ENCODE data around the gene E2F7.

The E2F7 gene

DNA sequence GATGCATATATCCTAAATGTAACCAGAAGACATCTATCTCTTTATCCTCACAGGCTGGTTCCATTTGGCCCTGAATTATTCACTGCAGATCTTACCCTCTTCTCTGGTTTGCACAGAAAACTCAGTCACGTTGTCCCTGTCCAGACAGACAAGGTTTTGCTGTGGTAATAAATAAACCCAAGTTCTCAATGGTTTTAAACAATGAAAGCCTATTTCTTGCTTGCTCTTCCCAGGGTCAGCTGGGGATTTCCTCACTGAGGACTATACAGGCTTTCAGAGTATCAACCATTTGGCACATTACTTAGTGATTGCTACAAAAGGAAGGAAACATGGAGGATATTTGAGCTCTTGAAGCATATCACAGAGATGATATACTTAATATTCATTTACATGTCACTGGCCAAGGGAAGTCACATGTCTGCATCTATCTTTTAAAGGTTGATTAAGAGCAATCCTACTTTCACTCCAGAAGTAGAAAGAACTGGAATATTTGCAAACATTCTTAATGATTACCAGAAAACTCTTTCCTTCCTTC is 24.4 kb upstream of the E2F7 start:
- no peak overlapping the region for H3K4me2 ChIP-seq (ENCODE audit: insufficient read depth, low read length)
- H3K27ac ChIP-seq (ENCODE audit: low read length): no peak overlapping the region
- no peaks in the 10 kb centered on the region for H3K27me3 ChIP-seq (ENCODE audit: insufficient read depth, low read length, poor library complexity)
- no peak overlapping the region for H3K4me3 ChIP-seq (ENCODE audit: low read depth in 1 of 2, low read length in 2 of 2)
- DNase-seq: no peak
- H3K4me1 ChIP-seq (ENCODE audit: insufficient read depth, low read length): no peaks in the 10 kb centered on the region
- ATAC-seq (ENCODE audit: insufficient read depth, low read depth): no peak
- no peaks in the 10 kb centered on the region for H3K9me3 ChIP-seq (ENCODE audit: insufficient read depth, low read length, severe bottlenecking)
- no peaks in the 10 kb centered on the region for H4K20me1 ChIP-seq (ENCODE audit: insufficient read depth, low read length)
- no peaks in the 10 kb centered on the region for H3K79me2 ChIP-seq (ENCODE audit: insufficient read depth, low read length)
- no peak overlapping the region for H2AFZ ChIP-seq (ENCODE audit: low read depth, low read length)
- H3K9ac ChIP-seq (ENCODE audit: low read depth, low read length): no peak overlapping the region
- TF ChIP-seq, protein P1, sequence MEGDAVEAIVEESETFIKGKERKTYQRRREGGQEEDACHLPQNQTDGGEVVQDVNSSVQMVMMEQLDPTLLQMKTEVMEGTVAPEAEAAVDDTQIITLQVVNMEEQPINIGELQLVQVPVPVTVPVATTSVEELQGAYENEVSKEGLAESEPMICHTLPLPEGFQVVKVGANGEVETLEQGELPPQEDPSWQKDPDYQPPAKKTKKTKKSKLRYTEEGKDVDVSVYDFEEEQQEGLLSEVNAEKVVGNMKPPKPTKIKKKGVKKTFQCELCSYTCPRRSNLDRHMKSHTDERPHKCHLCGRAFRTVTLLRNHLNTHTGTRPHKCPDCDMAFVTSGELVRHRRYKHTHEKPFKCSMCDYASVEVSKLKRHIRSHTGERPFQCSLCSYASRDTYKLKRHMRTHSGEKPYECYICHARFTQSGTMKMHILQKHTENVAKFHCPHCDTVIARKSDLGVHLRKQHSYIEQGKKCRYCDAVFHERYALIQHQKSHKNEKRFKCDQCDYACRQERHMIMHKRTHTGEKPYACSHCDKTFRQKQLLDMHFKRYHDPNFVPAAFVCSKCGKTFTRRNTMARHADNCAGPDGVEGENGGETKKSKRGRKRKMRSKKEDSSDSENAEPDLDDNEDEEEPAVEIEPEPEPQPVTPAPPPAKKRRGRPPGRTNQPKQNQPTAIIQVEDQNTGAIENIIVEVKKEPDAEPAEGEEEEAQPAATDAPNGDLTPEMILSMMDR (IDR thresholded peaks at IDR 0.05; ENCODE audit: borderline replicate concordance, extremely low read depth, low read length, poor library complexity, severe bottlenecking): no peak
- no peak for TF ChIP-seq EZH2 (IDR thresholded peaks at IDR 0.05; ENCODE audit: borderline replicate concordance, low read depth, low read length, severe bottlenecking)
- H3K36me3 ChIP-seq (ENCODE audit: insufficient read depth, low read length): no peaks in the 10 kb centered on the region

DNA sequence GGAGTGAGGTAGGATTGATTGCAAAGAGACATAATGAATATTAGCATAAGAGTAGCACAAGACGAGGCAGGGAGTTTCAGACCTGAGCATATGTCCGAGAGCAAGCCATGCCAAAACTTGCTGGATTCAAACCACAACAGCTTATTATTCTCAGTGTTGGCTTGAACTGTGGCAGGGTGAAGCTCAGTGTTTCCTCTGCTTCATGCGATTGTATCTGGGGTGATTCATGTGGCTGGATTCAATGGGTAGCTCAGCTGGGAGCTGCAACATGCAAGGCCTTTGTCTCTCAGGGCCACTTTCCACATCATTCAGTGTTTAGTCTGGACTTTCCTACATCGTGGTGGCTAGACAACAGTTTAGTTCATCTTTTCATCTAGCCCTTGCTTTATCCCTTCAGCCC is 22.1 kb upstream of the E2F7 start:
- H3K9ac ChIP-seq (ENCODE audit: low read depth, low read length): no peak overlapping the region
- H3K9me3 ChIP-seq (ENCODE audit: insufficient read depth, low read length, severe bottlenecking): no peaks in the 10 kb centered on the region
- H3K27me3 ChIP-seq (ENCODE audit: insufficient read depth, low read length, poor library complexity): no peaks in the 10 kb centered on the region
- TF ChIP-seq, protein P1 (IDR thresholded peaks at IDR 0.05; ENCODE audit: borderline replicate concordance, extremely low read depth, low read length, poor library complexity, severe bottlenecking): no peak
- TF ChIP-seq EZH2 (IDR thresholded peaks at IDR 0.05; ENCODE audit: borderline replicate concordance, low read depth, low read length, severe bottlenecking): no peak
- no peaks in the 10 kb centered on the region for H3K79me2 ChIP-seq (ENCODE audit: insufficient read depth, low read length)
- no peaks in the 10 kb centered on the region for H4K20me1 ChIP-seq (ENCODE audit: insufficient read depth, low read length)
- H3K4me2 ChIP-seq (ENCODE audit: insufficient read depth, low read length): no peak overlapping the region
- ATAC-seq (ENCODE audit: insufficient read depth, low read depth) (no peak), DNase-seq (no peak)
- no peaks in the 10 kb centered on the region for H3K36me3 ChIP-seq (ENCODE audit: insufficient read depth, low read length)
- no peak overlapping the region for H2AFZ ChIP-seq (ENCODE audit: low read depth, low read length)
- no peaks in the 10 kb centered on the region for H3K4me1 ChIP-seq (ENCODE audit: insufficient read depth, low read length)
- no peak overlapping the region for H3K4me3 ChIP-seq (ENCODE audit: low read depth in 1 of 2, low read length in 2 of 2)
- no peak overlapping the region for H3K27ac ChIP-seq (ENCODE audit: low read length)

DNA sequence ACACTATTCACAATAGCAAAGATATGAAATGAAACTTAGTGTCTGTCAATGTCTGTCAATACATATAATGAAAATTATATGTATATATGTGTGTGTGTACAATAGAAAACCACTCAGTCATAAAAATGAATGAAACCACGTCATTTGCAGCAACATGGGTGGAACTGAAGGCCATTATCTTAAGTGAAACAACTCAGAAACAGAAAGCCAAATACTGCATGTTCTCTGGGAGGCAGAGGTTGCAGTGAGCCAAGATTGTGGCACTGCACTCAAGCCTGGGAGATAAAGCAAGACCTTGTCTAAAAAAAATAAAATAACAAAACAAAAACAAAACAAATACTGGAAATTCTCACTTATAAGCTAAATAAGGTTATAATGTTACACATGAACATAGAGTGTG is 16.7 kb upstream of the E2F7 start:
- Histone ChIP-seq H3K9ac (ENCODE audit: low read depth, low read length) (no peak overlapping the region), H3K27ac (ENCODE audit: low read length) (no peak overlapping the region), H3K4me2 (ENCODE audit: insufficient read depth, low read length) (no peak overlapping the region), H3K4me3 (ENCODE audit: low read depth in 1 of 2, low read length in 2 of 2) (no peak overlapping the region), H3K4me1 (ENCODE audit: insufficient read depth, low read length) (no peaks in the 10 kb centered on the region), H3K79me2 (ENCODE audit: insufficient read depth, low read length) (no peaks in the 10 kb centered on the region), H3K36me3 (ENCODE audit: insufficient read depth, low read length) (no peaks in the 10 kb centered on the region), H3K27me3 (ENCODE audit: insufficient read depth, low read length, poor library complexity) (no peaks in the 10 kb centered on the region), H4K20me1 (ENCODE audit: insufficient read depth, low read length) (no peaks in the 10 kb centered on the region), H3K9me3 (ENCODE audit: insufficient read depth, low read length, severe bottlenecking) (no peaks in the 10 kb centered on the region), H2AFZ (ENCODE audit: low read depth, low read length) (no peak overlapping the region)
- ATAC-seq (ENCODE audit: insufficient read depth, low read depth) (no peak), DNase-seq (no peak)
- no peak for TF ChIP-seq EZH2 (IDR thresholded peaks at IDR 0.05; ENCODE audit: borderline replicate concordance, low read depth, low read length, severe bottlenecking)

DNA sequence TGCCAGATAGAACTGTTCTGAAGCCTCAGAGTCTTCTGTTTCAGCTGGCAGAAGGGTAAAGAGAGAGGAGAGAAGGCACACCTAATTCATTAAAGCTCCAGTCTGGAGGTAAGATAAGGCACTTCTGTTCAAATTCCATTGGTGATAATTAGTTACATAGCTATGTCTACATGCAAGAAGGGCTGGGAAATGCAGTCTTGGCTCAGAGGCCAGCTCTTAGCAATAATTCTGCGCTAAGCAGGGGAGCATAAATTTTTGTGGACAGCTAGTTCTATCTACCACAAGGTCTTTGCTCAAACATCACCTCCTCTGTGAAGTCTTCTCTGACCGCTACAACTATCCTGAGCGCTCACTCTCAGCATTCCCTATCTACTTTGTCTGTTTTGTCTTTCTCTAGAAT is 14.3 kb upstream of the E2F7 start:
- H3K9me3 ChIP-seq (ENCODE audit: insufficient read depth, low read length, severe bottlenecking): no peaks in the 10 kb centered on the region
- no peaks in the 10 kb centered on the region for H3K79me2 ChIP-seq (ENCODE audit: insufficient read depth, low read length)
- H4K20me1 ChIP-seq (ENCODE audit: insufficient read depth, low read length): no peaks in the 10 kb centered on the region
- ATAC-seq (ENCODE audit: insufficient read depth, low read depth) (no peak), DNase-seq (no peak)
- H3K4me1 ChIP-seq (ENCODE audit: insufficient read depth, low read length): no peaks in the 10 kb centered on the region
- H3K27me3 ChIP-seq (ENCODE audit: insufficient read depth, low read length, poor library complexity): no peaks in the 10 kb centered on the region
- H3K4me3 ChIP-seq (ENCODE audit: low read depth in 1 of 2, low read length in 2 of 2): no peak overlapping the region
- no peak overlapping the region for H3K27ac ChIP-seq (ENCODE audit: low read length)
- H3K9ac ChIP-seq (ENCODE audit: low read depth, low read length): no peak overlapping the region
- no peak overlapping the region for H2AFZ ChIP-seq (ENCODE audit: low read depth, low read length)
- H3K4me2 ChIP-seq (ENCODE audit: insufficient read depth, low read length): no peak overlapping the region
- H3K36me3 ChIP-seq (ENCODE audit: insufficient read depth, low read length): no peaks in the 10 kb centered on the region
- TF ChIP-seq EZH2 (IDR thresholded peaks at IDR 0.05; ENCODE audit: borderline replicate concordance, low read depth, low read length, severe bottlenecking): no peak
- TF ChIP-seq, protein P1 (IDR thresholded peaks at IDR 0.05; ENCODE audit: borderline replicate concordance, extremely low read depth, low read length, poor library complexity, severe bottlenecking): no peak
